Neuronal stem cell (in vitro differentiated cells): Measurements from ENCODE around the gene PRSS12.

Experiments used
- DNase-seq: peaks from one replicate; pipeline ENCODE4 v3.0.0-alpha.2; 2013; ENCODE audit warnings: low spot score
- H2AFZ ChIP-seq: one replicate; pipeline ENCODE4 v1.6.1; 2013; ENCODE audit warnings: mild to moderate bottlenecking, low read length, inconsistent platforms
- H2AK5ac ChIP-seq: 2 replicates; pipeline ENCODE4 v1.6.1; 2013; ENCODE audit warnings: low read depth, mild to moderate bottlenecking, inconsistent platforms, low read length, moderate library complexity, mixed read lengths
- H2BK120ac ChIP-seq: 2 replicates; pipeline ENCODE4 v1.6.1; 2013; ENCODE audit warnings: low read depth, mild to moderate bottlenecking, inconsistent platforms, low read length, moderate library complexity, mixed read lengths
- H2BK12ac ChIP-seq: one replicate; pipeline ENCODE4 v1.6.1; 2013; ENCODE audit warnings: low read length, inconsistent platforms
- H2BK15ac ChIP-seq: 2 replicates; pipeline ENCODE4 v1.6.1; 2013; ENCODE audit warnings: mild to moderate bottlenecking, low read length, inconsistent platforms, mixed read lengths
- H2BK5ac ChIP-seq: one replicate; pipeline ENCODE4 v1.6.1; 2013; ENCODE audit warnings: inconsistent platforms, mild to moderate bottlenecking, low read length, moderate library complexity
- H3K14ac ChIP-seq: one replicate; pipeline ENCODE4 v1.6.1; 2013; ENCODE audit warnings: low read length, inconsistent platforms
- H3K18ac ChIP-seq: 2 replicates; pipeline ENCODE4 v1.6.1; 2013; ENCODE audit warnings: low read length, inconsistent platforms
- H3K23ac ChIP-seq: 2 replicates; pipeline ENCODE4 v1.6.1; 2013; ENCODE audit warnings: low read depth, mild to moderate bottlenecking, mixed read lengths, low read length, inconsistent platforms; ENCODE audit not compliant: poor library complexity
- H3K27ac ChIP-seq: replicated peaks from 3 replicates; pipeline ENCODE4 v1.5.1; 2013; ENCODE audit warnings: low read length, inconsistent platforms
- H3K27me3 ChIP-seq, 3 experiments: 2 replicates each; pipeline ENCODE4 v1.6.1; 2013; ENCODE audit warnings: low read length in 3 of 3, mild to moderate bottlenecking in 2 of 3, inconsistent platforms in 1 of 3, low read depth in 1 of 3, mixed read lengths in 1 of 3, moderate library complexity in 1 of 3; ENCODE audit not compliant: control insufficient read depth in 3 of 3, insufficient read depth in 3 of 3
- H3K36me3 ChIP-seq, 2 donors: replicated peaks in 1 of 2; 2 replicates each; pipeline ENCODE4 v1.6.1; 2013; ENCODE audit warnings: low read length in 2 of 2; ENCODE audit not compliant: control insufficient read depth in 2 of 2, insufficient read depth in 2 of 2
- H3K4ac ChIP-seq: 2 replicates; pipeline ENCODE4 v1.6.1; 2013; ENCODE audit warnings: inconsistent platforms, mild to moderate bottlenecking, low read length, moderate library complexity
- H3K4me1 ChIP-seq, 2 donors: 1 replicate in 1 of 2; 2 replicates in 1 of 2; pipeline ENCODE4 v1.6.1; 2013; ENCODE audit warnings: low read length in 2 of 2, low read depth in 1 of 2; ENCODE audit not compliant: control insufficient read depth in 2 of 2, insufficient read depth in 1 of 2
- H3K4me2 ChIP-seq: one replicate; pipeline ENCODE4 v1.6.1; 2013; ENCODE audit warnings: mild to moderate bottlenecking, low read length, inconsistent platforms; ENCODE audit not compliant: insufficient read depth, poor library complexity, severe bottlenecking
- H3K4me3 ChIP-seq, 2 donors: 2 replicates each; pipeline ENCODE4 v1.5.1; 2013; ENCODE audit warnings: low read length in 2 of 2, mild to moderate bottlenecking in 2 of 2, inconsistent platforms in 1 of 2, moderate library complexity in 1 of 2
- H3K79me1 ChIP-seq: one replicate; pipeline ENCODE4 v1.6.1; 2013; ENCODE audit warnings: low read depth, mild to moderate bottlenecking, inconsistent platforms, low read length, moderate library complexity
- H3K9ac ChIP-seq: one replicate; pipeline ENCODE4 v1.6.1; 2013; ENCODE audit warnings: mild to moderate bottlenecking, low read depth, low read length, inconsistent platforms; ENCODE audit not compliant: poor library complexity
- H3K9me3 ChIP-seq, 2 donors: replicated peaks in 1 of 2; 2 replicates each; pipeline versions ENCODE3 to v1.6.1; 2013; ENCODE audit warnings: low read length in 2 of 2, mild to moderate bottlenecking in 2 of 2, inconsistent platforms in 1 of 2, low read depth in 1 of 2, mixed read lengths in 1 of 2, moderate library complexity in 1 of 2; ENCODE audit not compliant: control insufficient read depth in 2 of 2, insufficient read depth in 1 of 2
- H4K8ac ChIP-seq: one replicate; pipeline ENCODE4 v1.6.1; 2013; ENCODE audit warnings: low read depth, mild to moderate bottlenecking, inconsistent platforms, low read length, moderate library complexity
- H4K91ac ChIP-seq: one replicate; pipeline ENCODE4 v1.6.1; 2013; ENCODE audit warnings: low read length, low read depth, mild to moderate bottlenecking, inconsistent platforms; ENCODE audit not compliant: poor library complexity
- WGBS, 2 donors: extraction: QIAGEN DNeasy Blood & Tissue Kit; methylation state at CpG; one replicate each; pipeline ENCODE4 v1.1.7; 2013; ENCODE audit warnings: missing lambda C conversion rate in 2 of 2, mixed read lengths in 1 of 2; ENCODE audit not compliant: insufficient read length in 2 of 2, insufficient replicate concordance in 1 of 2; ENCODE audit errors: extremely low coverage in 2 of 2; 5-methylcytosine and 5-hydroxymethylcytosine counted together

The PRSS12 gene

GRCh38 chr4:118367872-118368271 is 15.1 kb upstream of the PRSS12 start:
- Histone ChIP-seq H3K36me3 (no peaks in the 10 kb centered on the region), H3K4me2 (no peak overlapping the region), H4K8ac (no peak overlapping the region), H2BK12ac (no peak overlapping the region), H3K27me3 (no peaks in the 10 kb centered on the region), H2BK5ac (no peak overlapping the region), H2BK15ac (no peak overlapping the region), H4K91ac (no peak overlapping the region), H3K9ac (no peak overlapping the region), H3K4me3 (no peak overlapping the region), H2AK5ac (no peak overlapping the region), H2AFZ (no peak overlapping the region), H3K9me3 (no peaks in the 10 kb centered on the region), H3K14ac (no peak overlapping the region), H2BK120ac (no peak overlapping the region), H3K18ac (no peak overlapping the region), H3K4ac (no peak overlapping the region), H3K79me1 (no peaks in the 10 kb centered on the region), H3K27ac (no peak overlapping the region), H3K23ac (no peak overlapping the region), H3K4me1 (no peaks in the 10 kb centered on the region)
- no peak for DNase-seq
- no CpG with 5 or more reads among the region's 2 CpGs for WGBS, 2 donors

GRCh38 chr4:118367361-118367760 is 14.6 kb upstream of the PRSS12 start:
- Histone ChIP-seq H2BK15ac (no peak overlapping the region), H3K18ac (no peak overlapping the region), H2AFZ (no peak overlapping the region), H3K4me3 (no peak overlapping the region), H2BK5ac (no peak overlapping the region), H3K79me1 (no peaks in the 10 kb centered on the region), H3K4me2 (no peak overlapping the region), H3K4me1 (no peaks in the 10 kb centered on the region), H2BK120ac (no peak overlapping the region), H3K9ac (no peak overlapping the region), H3K4ac (no peak overlapping the region), H3K36me3 (no peaks in the 10 kb centered on the region), H3K9me3 (no peaks in the 10 kb centered on the region), H4K91ac (no peak overlapping the region), H3K23ac (no peak overlapping the region), H3K27ac (no peak overlapping the region), H3K14ac (no peak overlapping the region), H3K27me3 (no peaks in the 10 kb centered on the region), H2AK5ac (no peak overlapping the region), H2BK12ac (no peak overlapping the region), H4K8ac (no peak overlapping the region)
- DNase-seq = no peak
- no CpG with 5 or more reads among the region's 3 CpGs for whole genome bisulfite sequencing, 2 donors

- Histone ChIP-seq H3K27ac (no peak overlapping the region), H2AFZ (no peak overlapping the region), H3K4me2 (no peak overlapping the region), H2BK120ac (no peak overlapping the region), H3K9me3 (no peaks in the 10 kb centered on the region), H3K79me1 (no peaks in the 10 kb centered on the region), H3K18ac (no peak overlapping the region), H2AK5ac (no peak overlapping the region), H3K14ac (no peak overlapping the region), H3K4me1 (no peaks in the 10 kb centered on the region), H2BK5ac (no peak overlapping the region), H3K27me3 (no peaks in the 10 kb centered on the region), H3K23ac (no peak overlapping the region), H3K36me3 (no peaks in the 10 kb centered on the region), H3K9ac (no peak overlapping the region), H4K91ac (no peak overlapping the region), H2BK12ac (no peak overlapping the region), H2BK15ac (no peak overlapping the region), H3K4me3 (no peak overlapping the region), H4K8ac (no peak overlapping the region), H3K4ac (no peak overlapping the region)
- no CpG with 5 or more reads among the region's 3 CpGs for WGBS, 2 donors
- no peak for DNase-seq
Measured at GRCh38 chr4:118363166-118363565, 10.4 kb upstream of the PRSS12 start.

DNA sequence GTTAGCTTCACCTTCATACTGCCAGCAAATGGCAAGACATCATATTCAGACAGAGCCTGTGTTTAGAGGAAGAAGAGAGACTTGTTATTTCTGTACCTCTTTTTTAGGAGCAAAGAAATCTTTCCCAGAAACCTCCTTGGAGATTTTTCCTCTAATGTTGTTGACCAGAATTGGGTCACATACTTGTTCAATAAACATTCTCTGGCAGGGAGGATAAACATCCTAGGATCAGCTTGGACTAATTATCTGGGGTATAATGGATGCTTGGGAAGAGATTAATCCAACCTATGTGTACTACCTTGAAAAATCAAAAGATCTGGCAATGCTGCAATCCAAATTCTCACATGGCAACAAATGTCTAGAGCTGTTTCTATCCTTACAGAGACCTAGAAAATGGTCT is 8.4 kb upstream of the PRSS12 start:
- no peak overlapping the region for H3K9ac ChIP-seq
- no peak overlapping the region for H3K4me2 ChIP-seq
- H2AFZ ChIP-seq = no peak overlapping the region
- H2BK5ac ChIP-seq = no peak overlapping the region
- H3K14ac ChIP-seq = no peak overlapping the region
- DNase-seq = no peak
- no peak overlapping the region for H3K4me3 ChIP-seq
- no peak overlapping the region for H3K4ac ChIP-seq
- no peak overlapping the region for H2BK15ac ChIP-seq
- H3K36me3 ChIP-seq = no peaks in the 10 kb centered on the region
- no peak overlapping the region for H2BK120ac ChIP-seq
- H3K79me1 ChIP-seq = no peaks in the 10 kb centered on the region
- H3K4me1 ChIP-seq = no peaks in the 10 kb centered on the region
- no peak overlapping the region for H4K91ac ChIP-seq
- H2AK5ac ChIP-seq = no peak overlapping the region
- H3K27ac ChIP-seq = no peak overlapping the region
- H3K23ac ChIP-seq = no peak overlapping the region
- no peak overlapping the region for H4K8ac ChIP-seq
- H2BK12ac ChIP-seq = no peak overlapping the region
- no peaks in the 10 kb centered on the region for H3K9me3 ChIP-seq
- H3K27me3 ChIP-seq = peaks cover 0 to 13% (median 0%) of the 10 kb centered on the region in 3 experiments
- H3K18ac ChIP-seq = no peak overlapping the region
